Subcutaneous abdominal adipose tissue (tissue), 5 donors: ENCODE results near the gene PAGE1.

Experiments used
- H3K27ac ChIP-seq: one replicate; pipeline ENCODE4 v1.7.0; 2013; ENCODE audit warnings: low read depth, mild to moderate bottlenecking, inconsistent platforms, low read length, moderate library complexity
- H3K27me3 ChIP-seq, 5 donors: one replicate each; pipeline ENCODE4 v1.7.0; 2013; ENCODE audit warnings: low read length in 5 of 5, inconsistent platforms in 1 of 5; ENCODE audit not compliant: control insufficient read depth in 5 of 5, insufficient read depth in 4 of 5
- H3K36me3 ChIP-seq, 5 donors: one replicate each; pipeline ENCODE4 v1.7.0; 2013; ENCODE audit warnings: low read length in 5 of 5; ENCODE audit not compliant: control insufficient read depth in 5 of 5, insufficient read depth in 5 of 5
- H3K4me1 ChIP-seq, 5 donors: one replicate each; pipeline ENCODE4 v1.7.0; 2013; ENCODE audit warnings: low read length in 5 of 5, mild to moderate bottlenecking in 3 of 5, moderate library complexity in 1 of 5; ENCODE audit not compliant: control insufficient read depth in 5 of 5, insufficient read depth in 5 of 5
- H3K4me3 ChIP-seq, 5 donors: one replicate each; pipeline ENCODE4 v1.7.0; 2013; ENCODE audit warnings: low read length in 5 of 5, low read depth in 1 of 5
- H3K9ac ChIP-seq, 5 donors: one replicate each; pipeline ENCODE4 v1.7.0; 2013; ENCODE audit warnings: low read length in 5 of 5, mild to moderate bottlenecking in 4 of 5, moderate library complexity in 3 of 5
- H3K9me3 ChIP-seq, 5 donors: one replicate each; pipeline ENCODE4 v1.7.0; 2013; ENCODE audit warnings: low read length in 5 of 5; ENCODE audit not compliant: control insufficient read depth in 5 of 5
- donor health status: healthy.
- donor health status: healthy.
- donor health status: healthy.
- donor health status: healthy.
- donor health status: healthy.

The PAGE1 gene

GRCh38 chrX:49704691-49705404, 9.1 kb upstream of the PAGE1 start:
- H3K36me3 ChIP-seq = no peaks in the 10 kb centered on the region
- H3K27ac ChIP-seq = no peak overlapping the region
- H3K9ac ChIP-seq = no peak overlapping the region
- no peaks in the 10 kb centered on the region for H3K9me3 ChIP-seq
- H3K27me3 ChIP-seq = peaks cover 4 to 20% (median 11%) of the 10 kb centered on the region in 5 donors
- H3K4me1 ChIP-seq = no peaks in the 10 kb centered on the region
- no peak overlapping the region for H3K4me3 ChIP-seq

GRCh38 chrX:49701933-49702332, 6.1 kb upstream of the PAGE1 start:
- Histone ChIP-seq H3K27ac (no peak overlapping the region), H3K9me3 (peaks cover 0 to 1% (median 0%) of the 10 kb centered on the region in 5 donors)

GRCh38 chrX:49701323-49701722, 5.5 kb upstream of the PAGE1 start:
- Histone ChIP-seq H3K9me3 (peaks cover 0 to 3% (median 0%) of the 10 kb centered on the region in 5 donors), H3K27me3 (peaks cover 0 to 20% (median 0%) of the 10 kb centered on the region in 5 donors), H3K4me1 (no peaks in the 10 kb centered on the region), H3K27ac (no peak overlapping the region), H3K9ac (no peak overlapping the region), H3K4me3 (no peak overlapping the region), H3K36me3 (no peaks in the 10 kb centered on the region)

More at GRCh38 chrX:49701933-49702332, 6.1 kb upstream of the PAGE1 start:
- no peak overlapping the region for H3K4me3 ChIP-seq
- peaks cover 1 to 23% (median 4%) of the 10 kb centered on the region in 5 donors for H3K27me3 ChIP-seq
- no peaks in the 10 kb centered on the region for H3K36me3 ChIP-seq
- H3K4me1 ChIP-seq = no peaks in the 10 kb centered on the region
- H3K9ac ChIP-seq = no peak overlapping the region

GRCh38 chrX:49675075-49675719, 20.6 kb downstream of the PAGE1 start:
- Histone ChIP-seq H3K9ac (no peak overlapping the region), H3K4me3 (no peak overlapping the region), H3K9me3 (peaks cover 0 to 3% (median 0%) of the 10 kb centered on the region in 5 donors), H3K36me3 (no peaks in the 10 kb centered on the region), H3K4me1 (no peaks in the 10 kb centered on the region), H3K27ac (no peak overlapping the region), H3K27me3 (peaks cover 3 to 19% (median 14%) of the 10 kb centered on the region in 5 donors)

GRCh38 chrX:49673394-49673793, 22.4 kb downstream of the PAGE1 start:
- Histone ChIP-seq H3K4me3 (no peak overlapping the region), H3K9me3 (peaks cover 0 to 3% (median 0%) of the 10 kb centered on the region in 5 donors), H3K9ac (no peak overlapping the region), H3K27ac (no peak overlapping the region), H3K27me3 (peaks cover 3 to 16% (median 9%) of the 10 kb centered on the region in 5 donors), H3K4me1 (no peaks in the 10 kb centered on the region), H3K36me3 (no peaks in the 10 kb centered on the region)

- H3K27ac ChIP-seq = no peak overlapping the region
- no peak overlapping the region for H3K9ac ChIP-seq
- no peaks in the 10 kb centered on the region for H3K36me3 ChIP-seq
- no peak overlapping the region for H3K4me3 ChIP-seq
- H3K27me3 ChIP-seq = peaks cover 0 to 18% (median 5%) of the 10 kb centered on the region in 5 donors
- H3K4me1 ChIP-seq = no peaks in the 10 kb centered on the region
- peaks cover 5 to 23% (median 15%) of the 10 kb centered on the region in 5 donors for H3K9me3 ChIP-seq
These were observed 31.0 kb downstream of the PAGE1 start for GRCh38 chrX:49664824-49665223.

GRCh38 chrX:49661881-49662280, 33.9 kb downstream of the PAGE1 start:
- Histone ChIP-seq H3K27ac (no peak overlapping the region), H3K27me3 (peaks cover 0 to 18% (median 5%) of the 10 kb centered on the region in 5 donors), H3K9me3 (peaks cover under 1 to 8% (median 3%) of the 10 kb centered on the region in 5 donors), H3K9ac (no peak overlapping the region), H3K4me3 (no peak overlapping the region), H3K36me3 (no peaks in the 10 kb centered on the region), H3K4me1 (no peaks in the 10 kb centered on the region)

- Histone ChIP-seq H3K4me3 (no peak overlapping the region), H3K27me3 (peaks cover 0 to 12% (median 6%) of the 10 kb centered on the region in 5 donors), H3K27ac (no peak overlapping the region), H3K4me1 (no peaks in the 10 kb centered on the region), H3K9me3 (peaks cover 0 to 2% (median 0%) of the 10 kb centered on the region in 5 donors), H3K9ac (no peak overlapping the region), H3K36me3 (no peaks in the 10 kb centered on the region)
These were observed 36.0 kb downstream of the PAGE1 start for GRCh38 chrX:49659771-49660170.

- Histone ChIP-seq H3K27ac (no peak overlapping the region), H3K9ac (no peak overlapping the region), H3K27me3 (peaks cover 0 to 11% (median 5%) of the 10 kb centered on the region in 5 donors), H3K36me3 (no peaks in the 10 kb centered on the region), H3K9me3 (peaks cover 0 to 2% (median 0%) of the 10 kb centered on the region in 5 donors), H3K4me3 (no peak overlapping the region), H3K4me1 (no peaks in the 10 kb centered on the region)
These were observed 39.3 kb downstream of the PAGE1 start for GRCh38 chrX:49656533-49656932.

GRCh38 chrX:49644991-49645637, 50.7 kb downstream of the PAGE1 start:
- H3K9me3 ChIP-seq = no peaks in the 10 kb centered on the region
- no peaks in the 10 kb centered on the region for H3K36me3 ChIP-seq
- H3K4me3 ChIP-seq = no peak overlapping the region

More at GRCh38 chrX:49644991-49645637, 50.7 kb downstream of the PAGE1 start:
- no peak overlapping the region for H3K9ac ChIP-seq
- H3K4me1 ChIP-seq = no peaks in the 10 kb centered on the region
- no peak overlapping the region for H3K27ac ChIP-seq
- H3K27me3 ChIP-seq = peaks cover 8 to 17% (median 8%) of the 10 kb centered on the region in 5 donors
